NCI-H2196 (cell line): ENCODE measurements around the gene GOLGA6A.
"Not testable (repeated sequence)": the region's sequence is repeated elsewhere in the genome, so short reads cannot be mapped to it uniquely, and the experiment has no call there.

Experiments used
- DNase-seq: peaks from one replicate; lab custom pipeline; 2025; ENCODE audit not compliant: unreplicated experiment; lab: John Stamatoyannopoulos, UW

GOLGA6A gene

GRCh38 chr15:74108611-74109010, 26.3 kb upstream of the GOLGA6A start:
- DNase-seq: not testable (repeated sequence)

GRCh38 chr15:74108111-74108510, 25.8 kb upstream of the GOLGA6A start:
- no peak for DNase-seq

- DNase-seq: not testable (repeated sequence)
Measured at GRCh38 chr15:74099963-74100733, 17.8 kb upstream of the GOLGA6A start.

DNA sequence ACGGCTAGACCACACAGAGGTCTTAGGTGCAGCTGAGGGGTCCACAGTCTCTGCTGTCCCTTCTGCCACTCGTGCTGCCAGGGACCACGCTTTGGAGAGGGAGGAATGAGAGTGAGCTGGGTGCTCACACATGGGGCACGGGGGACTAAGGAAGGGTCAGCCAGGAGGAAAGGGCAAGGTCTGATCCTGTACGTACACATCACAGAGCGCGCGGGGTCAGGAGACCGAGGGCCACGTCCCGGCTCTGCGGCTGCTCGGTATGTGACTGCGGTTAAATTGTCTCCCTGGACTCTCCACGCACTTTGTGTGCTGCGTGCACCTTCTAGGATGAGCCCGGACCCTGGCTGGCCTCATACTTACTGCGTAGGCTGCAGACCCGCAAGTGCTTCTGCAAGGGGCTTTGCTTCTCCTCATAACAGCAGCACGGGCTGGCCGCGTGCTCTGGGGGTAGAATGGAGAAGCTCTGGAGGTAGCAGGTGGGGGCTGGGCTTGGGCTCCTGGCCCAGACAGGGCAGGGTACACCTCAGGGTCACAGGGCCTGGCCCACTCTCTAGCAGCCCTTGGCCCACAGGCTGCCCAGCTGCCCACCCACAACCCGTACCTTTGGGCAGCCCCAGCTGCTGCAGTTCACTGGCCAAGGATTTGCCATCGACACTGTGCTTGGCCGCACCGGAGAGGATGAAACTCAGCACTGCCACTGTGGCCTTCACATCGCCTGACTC, 14.6 kb upstream of the GOLGA6A start:
- DNase-seq: not testable (repeated sequence)

DNA sequence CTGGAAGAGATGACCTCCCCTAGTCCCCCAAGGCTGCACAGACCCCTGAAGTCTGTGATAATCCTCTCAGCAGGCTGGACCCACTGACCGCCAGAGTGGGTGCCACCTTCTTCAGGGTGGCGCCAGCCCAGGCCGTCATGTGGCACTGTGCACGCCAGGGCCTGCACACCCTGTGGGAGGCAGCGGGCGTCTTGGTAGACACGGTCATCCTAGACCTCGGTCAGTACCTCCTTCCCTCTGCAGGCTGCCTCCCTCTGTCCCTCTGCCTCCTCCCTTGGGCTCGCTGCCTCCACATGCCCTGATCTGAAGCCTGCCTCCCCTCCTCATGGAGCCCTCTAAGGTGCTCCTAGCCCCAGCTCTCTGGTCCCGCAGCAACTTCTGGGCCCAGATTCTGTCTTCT, 13.3 kb upstream of the GOLGA6A start:
- DNase-seq: not testable (repeated sequence)

DNA sequence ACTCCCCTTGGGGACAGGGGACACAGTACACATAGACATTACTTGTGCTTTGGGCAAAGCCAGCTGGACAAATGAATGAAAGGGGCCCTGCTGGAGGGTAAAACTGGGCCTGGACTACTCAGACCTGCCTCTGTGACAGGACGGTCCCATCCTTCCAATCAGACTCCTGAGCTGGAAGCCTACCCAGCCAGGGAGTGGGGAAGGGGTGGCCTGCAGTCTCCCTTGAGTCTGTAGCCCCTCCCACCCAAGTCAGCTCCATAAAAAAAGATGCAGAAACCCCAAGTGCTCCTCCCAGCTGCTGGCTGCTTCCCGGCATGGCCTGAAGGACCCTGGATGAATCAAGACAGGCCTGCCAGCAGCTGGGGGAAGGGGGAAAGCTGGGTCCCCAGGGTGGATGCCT, 12.2 kb upstream of the GOLGA6A start:
- DNase-seq: not testable (repeated sequence)

GRCh38 chr15:74075781-74076180, 6.6 kb downstream of the GOLGA6A start:
- not testable (repeated sequence) for DNase-seq

- DNase-seq: not testable (repeated sequence)
Measured at GRCh38 chr15:74072614-74073337, 9.6 kb downstream of the GOLGA6A start.

- DNase-seq: not testable (repeated sequence)
Measured at GRCh38 chr15:74072132-74072531, 10.2 kb downstream of the GOLGA6A start.

- DNase-seq: not testable (repeated sequence)
Measured at GRCh38 chr15:74071645-74072044, 10.7 kb downstream of the GOLGA6A start.

DNA sequence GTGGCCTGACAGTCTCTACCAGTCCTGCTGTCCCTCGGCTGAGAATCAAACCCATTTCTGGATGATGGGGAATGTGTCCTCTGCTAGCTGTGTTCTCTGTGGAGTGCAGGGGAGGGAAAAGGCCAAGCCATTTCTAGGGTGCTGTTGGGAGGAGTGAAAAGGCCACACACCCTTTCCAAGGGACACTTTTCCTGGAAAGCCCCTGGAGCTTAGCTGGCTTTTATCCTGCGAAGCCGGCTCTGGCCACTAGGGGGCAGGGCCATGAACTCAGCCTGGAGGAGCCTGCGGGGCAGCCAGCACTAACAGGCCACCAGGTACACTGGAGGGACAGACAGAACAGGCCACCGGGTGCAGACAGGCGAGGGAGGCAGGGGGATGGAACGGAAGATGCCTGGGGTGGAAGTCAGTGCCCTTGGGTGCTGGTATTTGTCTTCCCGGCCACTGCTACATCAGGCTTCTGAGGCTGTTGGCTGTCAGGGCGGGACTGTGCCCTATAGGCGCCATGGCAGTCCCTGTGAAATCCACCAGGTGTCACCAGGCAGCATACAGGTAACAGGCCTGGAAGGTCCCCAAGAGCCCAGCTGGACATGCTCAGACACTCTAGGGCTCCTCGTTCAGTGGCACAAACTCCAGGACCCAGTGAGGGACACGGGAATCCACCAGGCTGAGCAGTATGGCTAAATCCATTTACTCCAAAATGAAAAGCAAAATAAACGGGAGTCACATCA, 16.5 kb downstream of the GOLGA6A start:
- not testable (repeated sequence) for DNase-seq

DNA sequence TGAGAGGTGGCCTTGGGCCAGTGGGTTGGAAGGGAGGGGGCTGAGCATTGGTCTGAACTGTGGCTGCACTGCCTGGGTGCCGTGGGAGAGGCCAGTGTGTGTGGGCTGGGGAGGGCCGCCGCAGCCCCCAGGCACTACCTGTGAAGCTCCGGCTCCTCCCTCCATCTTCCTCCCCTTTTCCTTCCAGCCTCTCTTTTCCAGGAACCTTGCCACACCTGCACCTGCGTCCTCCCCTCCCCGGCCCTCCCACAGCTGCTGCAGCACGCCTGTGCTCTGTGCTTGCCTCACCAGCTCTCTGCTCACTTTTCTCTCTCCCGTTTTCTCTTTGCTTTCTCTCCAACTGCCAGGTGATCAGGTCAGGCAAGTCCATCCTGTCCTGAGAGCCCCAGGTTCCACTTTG, 17.5 kb downstream of the GOLGA6A start:
- DNase-seq: not testable (repeated sequence)

DNA sequence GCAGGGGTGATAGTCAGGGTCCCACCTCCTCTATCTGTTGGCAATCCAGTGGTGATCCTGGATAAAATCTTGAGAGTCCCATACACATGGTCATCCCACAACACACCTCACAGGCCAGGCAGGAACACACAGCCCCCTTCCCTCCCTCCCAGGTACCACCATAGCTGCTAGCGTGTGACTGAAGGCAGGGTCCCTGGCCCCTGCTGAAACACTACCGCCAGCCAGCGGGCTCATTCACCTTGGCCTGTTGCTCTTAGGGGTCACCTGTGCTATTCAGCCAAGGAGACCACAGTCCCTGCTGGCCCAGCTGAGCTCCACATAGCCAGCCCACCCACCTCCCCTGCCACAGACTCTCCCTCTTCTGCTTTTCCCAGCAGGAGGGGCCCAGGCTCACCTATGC, 18.2 kb downstream of the GOLGA6A start:
- not testable (repeated sequence) for DNase-seq

DNA sequence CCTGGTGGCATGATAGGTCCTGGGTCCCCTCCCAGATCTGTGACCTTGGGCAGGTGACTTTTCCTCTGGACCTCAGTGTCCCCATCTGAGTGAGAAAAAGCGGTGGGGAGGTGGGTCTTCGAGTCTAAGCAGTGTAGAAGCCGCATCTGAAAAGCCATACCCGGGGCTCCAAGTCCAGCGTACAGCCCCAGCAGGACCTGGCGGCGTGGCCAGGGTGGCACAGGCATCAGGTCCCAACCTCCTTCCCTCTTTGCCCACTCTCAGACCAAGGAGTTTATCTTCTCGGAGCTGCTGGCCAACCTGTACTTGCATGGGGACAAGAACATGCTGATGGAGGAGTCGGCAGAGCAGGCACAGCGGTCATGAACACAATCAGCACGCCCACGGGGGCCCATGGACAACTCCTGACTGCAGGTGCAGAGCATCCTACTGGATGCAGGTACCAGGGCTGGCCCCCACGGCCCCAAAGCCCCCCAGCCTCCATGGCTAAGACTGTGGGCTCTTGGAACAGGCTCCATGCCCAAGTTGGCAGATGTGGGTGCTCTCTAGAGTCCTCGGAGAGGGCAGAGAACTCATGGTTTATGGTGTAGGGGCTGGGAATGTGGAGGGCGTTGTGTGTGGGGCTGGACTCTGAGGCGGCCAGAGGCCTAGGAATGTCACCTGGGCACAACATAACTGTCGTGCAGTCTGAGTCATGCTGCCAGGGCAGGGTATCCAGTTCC, 18.8 kb downstream of the GOLGA6A start:
- DNase-seq: not testable (repeated sequence)

- no peak for DNase-seq
Measured at GRCh38 chr15:74062671-74063070, 19.7 kb downstream of the GOLGA6A start.

DNA sequence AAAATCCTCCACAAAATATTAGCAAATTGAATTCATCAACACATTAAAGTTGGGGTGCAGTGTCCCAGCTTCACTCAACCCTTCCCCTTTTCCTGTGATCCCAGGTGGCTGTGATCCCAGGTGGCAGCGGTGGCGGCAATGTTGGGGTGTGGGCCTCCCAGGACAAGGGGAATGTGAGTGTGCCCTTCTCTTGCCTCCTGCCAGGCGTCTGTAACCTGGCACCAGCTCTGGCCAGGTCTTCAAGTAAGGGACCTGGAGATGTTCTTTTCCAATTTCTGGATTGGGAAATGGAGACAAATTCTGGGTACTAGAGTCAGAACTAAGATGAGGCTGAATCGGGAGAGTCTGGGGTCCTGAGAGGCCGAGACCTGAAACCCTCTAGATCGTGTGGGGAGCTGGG, 20.1 kb downstream of the GOLGA6A start:
- DNase-seq: no peak

GRCh38 chr15:74060251-74060650, 22.1 kb downstream of the GOLGA6A start:
- DNase-seq: no peak

DNA sequence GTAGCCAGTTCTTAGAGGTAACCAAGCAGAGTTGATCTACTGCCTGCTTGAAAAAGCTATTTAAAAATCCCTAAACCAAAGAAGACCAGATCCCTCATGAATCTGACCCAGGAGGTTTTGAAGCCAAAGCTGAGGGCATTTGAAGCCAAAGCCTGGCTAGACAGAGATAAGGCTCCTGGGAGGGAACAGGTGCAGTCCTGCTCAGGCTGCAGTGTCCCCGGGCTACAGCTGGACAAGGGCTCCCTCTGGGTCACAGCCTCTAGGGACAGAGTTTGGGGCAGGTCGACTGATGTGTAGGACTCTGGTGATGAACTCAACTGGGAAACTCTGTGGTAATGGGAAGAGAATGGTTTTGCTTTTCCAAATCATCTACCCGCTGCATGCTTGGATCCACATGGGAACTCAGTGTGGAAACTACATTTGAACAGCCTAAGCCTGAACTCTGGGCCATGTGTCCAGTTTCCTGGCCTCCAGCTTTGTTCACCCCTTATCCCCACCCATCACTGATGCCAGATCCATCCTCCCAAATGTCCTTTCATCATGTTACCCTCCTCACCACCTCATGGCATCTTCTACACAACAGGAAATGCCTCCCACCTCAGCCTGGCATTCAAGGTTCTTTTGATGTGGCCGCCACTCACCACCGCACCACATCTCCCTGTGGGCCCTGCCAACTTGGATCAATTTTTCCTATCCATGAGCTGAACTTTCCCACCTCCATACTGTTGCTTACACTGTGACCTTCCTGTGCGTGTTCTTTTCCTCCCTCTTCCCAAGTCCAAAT, 23.1 kb downstream of the GOLGA6A start:
- DNase-seq: not testable (repeated sequence)

- not testable (repeated sequence) for DNase-seq
Measured at GRCh38 chr15:74056330-74056729, 26.0 kb downstream of the GOLGA6A start.
